ENCODE measurements around the gene FAHD1. TPM values are rescaled to one million over a fixed set of nuclear protein-coding genes. Genes with fewer than 3 reads are reported as not detected.
A peak's percentile ranks its signal among the peaks of the same experiment; 100 is the strongest.

FAHD1 gene
- total RNA-seq (10 to 100 TPM; 11.0 to 22.1 (median 16.8) TPM), polyA plus RNA-seq (10 to 100 TPM; 11.0 to 14.0 TPM)
- long read RNA-seq, donor 1, transcript FAHD1-203 (1 exons, 1,974 nt) = major isoform, 45 of 49 reads
- long read RNA-seq, donor 1, partial matches to known transcripts = 0 of 49 reads
- long read RNA-seq, donor 1, other reads (novel, unspliced or antisense) = 0 of 49 reads
- long read RNA-seq, donor 2, transcript FAHD1-203 (1 exons, 1,974 nt) = major isoform, 13 of 7,647 reads
- long read RNA-seq, donor 2, partial matches to known transcripts = 5,241 of 7,647 reads
- long read RNA-seq, donor 2, other reads (novel, unspliced or antisense) = 2,390 of 7,647 reads
- long read RNA-seq, donor 3, transcript FAHD1-203 (1 exons, 1,974 nt) = major isoform, 30 of 31 reads
- long read RNA-seq, donor 3, partial matches to known transcripts = 0 of 31 reads
- long read RNA-seq, donor 3, other reads (novel, unspliced or antisense) = 0 of 31 reads

- no peak for TF ChIP-seq EP300 (IDR thresholded peaks at IDR 0.05)
- peak; percentile 43 for TF ChIP-seq POLR2A (IDR thresholded peaks at IDR 0.05)
- peak in 2 of 3 donors; percentile 17 to 19 for TF ChIP-seq CTCF (IDR thresholded peaks at IDR 0.05)
- intact Hi-C loops (cut with DNase I) = no loop called here
- H3K27ac ChIP-seq = peak within 1 kb of the TSS in 1 of 2 donors; percentile 56
- peak; percentile 90 to 96 (median 92) for DNase-seq
- H3K4me1 ChIP-seq (ENCODE audit: insufficient read depth) = peaks cover 7% of the 10 kb centered on the region
- peak within 1 kb of the TSS; percentile 88 for H3K4me3 ChIP-seq
- no peaks in the 10 kb centered on the region for H3K27me3 ChIP-seq
- 0% methylated on average over 56 to 104 of the region's 104 CpGs for WGBS, 3 donors
- no peaks in the 10 kb centered on the region for H3K9me3 ChIP-seq
- H3K36me3 ChIP-seq = no peaks in the 10 kb centered on the region
Measured at GRCh38 chr16:1826691-1827573, at the start of gene FAHD1, which contains the start of gene HAGH. Gene FAHD1, plus strand, starts transcription at chr16:1827206. Its CDS starts 33 bp downstream, at chr16:1827239. Gene HAGH, minus strand, starts transcription at chr16:1826825. Its CDS starts 38 bp downstream, at chr16:1826787.

GRCh38 chr16:1777375-1778199 lies 49.4 kb upstream of the FAHD1 start:
- peak in 3 of 5 donors; percentile 26 to 47 (median 29) for DNase-seq
- Histone ChIP-seq H3K27me3 (no peaks in the 10 kb centered on the region), H3K4me3 (no peak overlapping the region), H3K9me3 (no peaks in the 10 kb centered on the region), H3K4me1 (ENCODE audit: insufficient read depth) (peaks cover 15% of the 10 kb centered on the region), H3K36me3 (no peaks in the 10 kb centered on the region), H3K27ac (no peak overlapping the region)
- WGBS, 3 donors = 67 to 78% (median 68%) methylated on average over 28 to 36 of the region's 36 CpGs
- intact Hi-C loops (cut with DNase I) = no loop called here
- no peak for TF ChIP-seq EP300 (IDR thresholded peaks at IDR 0.05)
- TF ChIP-seq CTCF (IDR thresholded peaks at IDR 0.05) = no peak
- TF ChIP-seq POLR2A (IDR thresholded peaks at IDR 0.05) = no peak

- H3K4me1 ChIP-seq (ENCODE audit: insufficient read depth) = peaks cover 15% of the 10 kb centered on the region
- no peaks in the 10 kb centered on the region for H3K9me3 ChIP-seq
- no peak overlapping the region for H3K27ac ChIP-seq
- intact Hi-C loops (cut with DNase I) = no loop called here
- DNase-seq = peak in 3 of 5 donors; percentile 16 to 43 (median 28)
- H3K36me3 ChIP-seq = no peaks in the 10 kb centered on the region
- TF ChIP-seq EP300 (IDR thresholded peaks at IDR 0.05) = no peak
- TF ChIP-seq POLR2A (IDR thresholded peaks at IDR 0.05) = no peak
- no peak for TF ChIP-seq CTCF (IDR thresholded peaks at IDR 0.05)
- WGBS, 3 donors = 81 to 82% (median 81%) methylated on average over 33 to 34 of the region's 34 CpGs
- no peaks in the 10 kb centered on the region for H3K27me3 ChIP-seq
- no peak overlapping the region for H3K4me3 ChIP-seq
Measured at GRCh38 chr16:1778200-1779179, 48.5 kb upstream of the FAHD1 start.
